Measurements from ENCODE around the gene SUN2.

The SUN2 gene

DNA sequence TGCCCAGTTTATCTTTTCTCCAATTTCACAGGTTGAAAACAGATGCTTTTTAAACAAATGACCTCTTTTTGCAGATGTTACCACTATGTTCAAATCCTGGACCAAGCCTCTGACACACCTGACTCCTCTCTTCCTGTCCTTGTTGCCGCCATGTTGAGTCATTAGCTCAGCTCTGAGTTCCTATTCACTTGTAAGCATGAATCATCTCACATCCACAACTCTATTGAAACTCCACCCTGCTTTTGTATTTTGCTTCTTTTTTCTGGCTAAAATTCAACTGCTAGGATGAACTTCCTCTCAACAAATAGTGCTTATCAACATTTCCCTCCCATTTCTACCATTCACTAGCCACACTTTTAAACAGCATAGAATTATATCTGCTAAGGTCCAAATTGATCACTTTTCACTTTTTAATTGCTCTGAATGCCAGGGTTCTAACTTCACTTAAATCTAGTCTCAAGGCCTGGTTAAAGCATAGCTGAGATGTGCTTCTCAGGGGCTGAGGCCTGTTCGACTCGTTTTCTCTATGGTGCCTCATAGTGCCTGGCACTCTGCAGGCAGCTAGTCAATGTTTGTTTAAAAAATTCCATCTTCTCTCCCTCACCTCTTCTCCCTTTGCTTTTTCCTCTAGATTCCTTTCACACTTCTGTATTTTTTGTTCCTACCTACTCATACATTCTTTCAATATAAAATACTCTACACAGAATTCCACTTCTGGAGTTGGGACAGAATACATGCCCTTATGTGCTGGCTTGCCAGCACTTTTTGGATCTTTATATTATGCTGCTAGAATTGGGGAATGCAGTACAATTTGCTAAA lies 59.0 kb downstream of the SUN2 start:
- POLR2A ChIA-PET: interaction anchor here (1.9 to 8.0 kb wide), 2 partner anchors 9 to 14 kb away, joined by 12 to 60 read pairs; partner anchors contain the start of genes GTPBP1 and TOMM22

DNA sequence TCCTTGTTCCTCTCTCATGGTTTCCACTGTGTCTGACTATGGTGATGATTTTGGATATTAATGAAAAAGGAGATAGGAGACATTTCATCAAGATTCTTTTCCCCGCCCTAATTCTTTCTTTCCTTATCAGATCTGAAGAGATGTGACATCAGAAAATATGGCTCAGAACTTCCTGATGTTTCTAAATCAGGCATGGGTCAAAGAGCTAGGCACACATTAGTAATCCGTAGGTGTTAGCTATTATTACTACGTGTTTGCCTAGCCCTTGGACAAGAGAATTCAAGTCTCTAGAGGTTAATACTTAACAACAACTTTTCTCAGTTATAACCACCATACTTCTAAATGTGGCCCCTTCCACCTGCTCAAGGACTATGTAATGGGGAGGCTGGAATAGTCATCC lies 60.9 kb downstream of the SUN2 start:
- TF ChIP-seq ZNF155 (tag by site-specific recombination; IDR thresholded peaks at IDR 0.05): no peak
- TF ChIP-seq ZNF16 (tag by site-specific recombination; IDR thresholded peaks at IDR 0.05; ENCODE audit: low read depth): no peak
- TF ChIP-seq ZNF341 (tag by site-specific recombination; IDR thresholded peaks at IDR 0.05; ENCODE audit: low read depth): no peak
- no peak for TF ChIP-seq ZNF211 (tag by site-specific recombination; IDR thresholded peaks at IDR 0.05; ENCODE audit: low read depth)
- TF ChIP-seq ZNF184 (tag by site-specific recombination; IDR thresholded peaks at IDR 0.05): no peak
- no peak for TF ChIP-seq ZNF311 (tag by site-specific recombination; IDR thresholded peaks at IDR 0.05; ENCODE audit: borderline replicate concordance)
- TF ChIP-seq, protein P1, sequence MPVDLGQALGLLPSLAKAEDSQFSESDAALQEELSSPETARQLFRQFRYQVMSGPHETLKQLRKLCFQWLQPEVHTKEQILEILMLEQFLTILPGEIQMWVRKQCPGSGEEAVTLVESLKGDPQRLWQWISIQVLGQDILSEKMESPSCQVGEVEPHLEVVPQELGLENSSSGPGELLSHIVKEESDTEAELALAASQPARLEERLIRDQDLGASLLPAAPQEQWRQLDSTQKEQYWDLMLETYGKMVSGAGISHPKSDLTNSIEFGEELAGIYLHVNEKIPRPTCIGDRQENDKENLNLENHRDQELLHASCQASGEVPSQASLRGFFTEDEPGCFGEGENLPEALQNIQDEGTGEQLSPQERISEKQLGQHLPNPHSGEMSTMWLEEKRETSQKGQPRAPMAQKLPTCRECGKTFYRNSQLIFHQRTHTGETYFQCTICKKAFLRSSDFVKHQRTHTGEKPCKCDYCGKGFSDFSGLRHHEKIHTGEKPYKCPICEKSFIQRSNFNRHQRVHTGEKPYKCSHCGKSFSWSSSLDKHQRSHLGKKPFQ (tag by site-specific recombination; IDR thresholded peaks at IDR 0.05): no peak
- no peak overlapping the region for H3K4me3 ChIP-seq (ENCODE audit: low read depth, low read length)
- CTCF ChIA-PET: interaction anchor here (0.6 to 4.9 kb wide), 2 partner anchors 13 to 979 kb away, joined by 3 to 31 read pairs; partner anchors contain the start of gene TOMM22
- POLR2A ChIA-PET: interaction anchor here (0.7 to 8.0 kb wide), 3 partner anchors 13 to 249 kb away, joined by 8 to 60 read pairs (median 9); partner anchors contain the start of gene TOMM22
- peaks cover 3% of the 10 kb centered on the region; the same call in 1 of the 2 replicates for H3K4me1 ChIP-seq (ENCODE audit: control insufficient read depth, insufficient read depth, low read length)
- H3K27ac ChIP-seq (ENCODE audit: extremely low read depth, low read depth, low read length): no peak overlapping the region
- H3K36me3 ChIP-seq (ENCODE audit: control insufficient read depth in 2 of 2, insufficient read depth in 1 of 2, low read length in 2 of 2): peaks cover 21 to 66% of the 10 kb centered on the region in 2 experiments
- no peaks in the 10 kb centered on the region for H3K9me3 ChIP-seq (ENCODE audit: control insufficient read depth, insufficient read depth, low read depth, low read length)

More for the DNA sequence above, 59.0 kb downstream of the SUN2 start:
- H3K36me3 ChIP-seq (ENCODE audit: control insufficient read depth in 2 of 2, insufficient read depth in 1 of 2, low read length in 2 of 2): peaks cover 4 to 49% of the 10 kb centered on the region in 2 experiments
- peak overlapping the region; percentile 4; the same call in 1 of the 2 replicates for H3K4me3 ChIP-seq (ENCODE audit: low read depth, low read length)
- CTCF ChIA-PET: interaction anchor here (1.3 to 1.6 kb wide), 4 partner anchors 15 to 645 kb away, joined by 4 to 8 read pairs (median 5); partner anchors contain the start of gene TOMM22
- peaks cover 3% of the 10 kb centered on the region; the same call in 1 of the 2 replicates for H3K4me1 ChIP-seq (ENCODE audit: control insufficient read depth, insufficient read depth, low read length)
- no peaks in the 10 kb centered on the region for H3K9me3 ChIP-seq (ENCODE audit: control insufficient read depth, insufficient read depth, low read depth, low read length)
- peak; percentile 89 for TF ChIP-seq PRDM1 (tag by site-specific recombination; IDR thresholded peaks at IDR 0.05)
- TF ChIP-seq, protein P2, sequence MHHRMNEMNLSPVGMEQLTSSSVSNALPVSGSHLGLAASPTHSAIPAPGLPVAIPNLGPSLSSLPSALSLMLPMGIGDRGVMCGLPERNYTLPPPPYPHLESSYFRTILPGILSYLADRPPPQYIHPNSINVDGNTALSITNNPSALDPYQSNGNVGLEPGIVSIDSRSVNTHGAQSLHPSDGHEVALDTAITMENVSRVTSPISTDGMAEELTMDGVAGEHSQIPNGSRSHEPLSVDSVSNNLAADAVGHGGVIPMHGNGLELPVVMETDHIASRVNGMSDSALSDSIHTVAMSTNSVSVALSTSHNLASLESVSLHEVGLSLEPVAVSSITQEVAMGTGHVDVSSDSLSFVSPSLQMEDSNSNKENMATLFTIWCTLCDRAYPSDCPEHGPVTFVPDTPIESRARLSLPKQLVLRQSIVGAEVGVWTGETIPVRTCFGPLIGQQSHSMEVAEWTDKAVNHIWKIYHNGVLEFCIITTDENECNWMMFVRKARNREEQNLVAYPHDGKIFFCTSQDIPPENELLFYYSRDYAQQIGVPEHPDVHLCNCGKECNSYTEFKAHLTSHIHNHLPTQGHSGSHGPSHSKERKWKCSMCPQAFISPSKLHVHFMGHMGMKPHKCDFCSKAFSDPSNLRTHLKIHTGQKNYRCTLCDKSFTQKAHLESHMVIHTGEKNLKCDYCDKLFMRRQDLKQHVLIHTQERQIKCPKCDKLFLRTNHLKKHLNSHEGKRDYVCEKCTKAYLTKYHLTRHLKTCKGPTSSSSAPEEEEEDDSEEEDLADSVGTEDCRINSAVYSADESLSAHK (tag by site-specific recombination; IDR thresholded peaks at IDR 0.05): no peak
- no peak for TF ChIP-seq ZNF501 (tag by site-specific recombination; IDR thresholded peaks at IDR 0.05)
- peak; percentile 74 for TF ChIP-seq ZBTB17 (tag by site-specific recombination; IDR thresholded peaks at IDR 0.05)
- TF ChIP-seq ZNF792 (tag by site-specific recombination; IDR thresholded peaks at IDR 0.05): no peak
- TF ChIP-seq SP7 (tag by site-specific recombination; IDR thresholded peaks at IDR 0.05): 0 out of 2 replicates have a peak, but pooled peaks have one; percentile 32
- TF ChIP-seq, protein P3, sequence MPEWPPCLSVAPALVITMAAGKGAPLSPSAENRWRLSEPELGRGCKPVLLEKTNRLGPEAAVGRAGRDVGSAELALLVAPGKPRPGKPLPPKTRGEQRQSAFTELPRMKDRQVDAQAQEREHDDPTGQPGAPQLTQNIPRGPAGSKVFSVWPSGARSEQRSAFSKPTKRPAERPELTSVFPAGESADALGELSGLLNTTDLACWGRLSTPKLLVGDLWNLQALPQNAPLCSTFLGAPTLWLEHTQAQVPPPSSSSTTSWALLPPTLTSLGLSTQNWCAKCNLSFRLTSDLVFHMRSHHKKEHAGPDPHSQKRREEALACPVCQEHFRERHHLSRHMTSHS (tag by site-specific recombination; IDR thresholded peaks at IDR 0.05): no peak
- no peak for TF ChIP-seq ZNF558 (tag by site-specific recombination; IDR thresholded peaks at IDR 0.05)
- TF ChIP-seq ZNF366 (tag by site-specific recombination; conservative IDR thresholded peaks at IDR 0.05): no peak; the same call in 1 of the 2 replicates
- H3K27ac ChIP-seq (ENCODE audit: extremely low read depth, low read depth, low read length): peak overlapping the region; percentile 55

Measured in HEK293 (cell line).